CD4-positive, alpha-beta T cell treated with Interleukin-1 beta for 1 hour (primary cell): ENCODE data around the gene HOXB6.

Experiments
- DNase-seq, 2 donors: peaks; one replicate each; pipeline ENCODE4 v3.0.0-alpha.2; 2020 to 2022

Gene HOXB6

GRCh38 chr17:48634493-48635208 is 29.9 kb upstream of the HOXB6 start:
- DNase-seq, result no peak

- DNase-seq, result no peak
These were observed 28.5 kb upstream of the HOXB6 start for GRCh38 chr17:48633266-48633677.

- no peak for DNase-seq
These were observed 27.9 kb upstream of the HOXB6 start for GRCh38 chr17:48632579-48633265.

GRCh38 chr17:48631693-48632578 is 27.1 kb upstream of the HOXB6 start:
- DNase-seq, result no peak

GRCh38 chr17:48630925-48631692 is 26.3 kb upstream of the HOXB6 start:
- DNase-seq, result no peak

GRCh38 chr17:48630009-48630924 is 25.5 kb upstream of the HOXB6 start:
- DNase-seq, result no peak

GRCh38 chr17:48629411-48629759 is 24.6 kb upstream of the HOXB6 start:
- no peak for DNase-seq

- no peak for DNase-seq
These were observed 24.0 kb upstream of the HOXB6 start for GRCh38 chr17:48628649-48629410.

GRCh38 chr17:48627623-48628521 is 23.1 kb upstream of the HOXB6 start:
- no peak for DNase-seq

GRCh38 chr17:48627118-48627597 is 22.4 kb upstream of the HOXB6 start:
- no peak for DNase-seq

GRCh38 chr17:48626245-48627117 is 21.7 kb upstream of the HOXB6 start, which contains the start of gene HOXB9:
Gene HOXB9 (minus strand): TSS chr17:48626358. CDS start chr17:48626269, 89 bp downstream.
- DNase-seq, result peak; percentile 42 to 43

GRCh38 chr17:48625495-48626244 is 20.9 kb upstream of the HOXB6 start:
- peak; percentile 27 to 42 for DNase-seq

GRCh38 chr17:48624544-48625494 is 20.0 kb upstream of the HOXB6 start:
- DNase-seq, result peak in 1 of 2 donors; percentile 36

- no peak for DNase-seq
These were observed 19.3 kb upstream of the HOXB6 start for GRCh38 chr17:48624118-48624517.

- no peak for DNase-seq
These were observed 18.8 kb upstream of the HOXB6 start for GRCh38 chr17:48623583-48623982.

- DNase-seq, result no peak
These were observed 18.1 kb upstream of the HOXB6 start for GRCh38 chr17:48622857-48623256.
